Liver (tissue), 9 donors: ENCODE data around the gene SLC9A1. TPM values are rescaled to one million over a fixed set of nuclear protein-coding genes. Genes with fewer than 3 reads are reported as not detected.

Experiments
- DNase-seq: peaks from one replicate; pipeline ENCODE4 v3.0.0-alpha.2; 2017; ENCODE audit warnings: low spot score
- H3K27ac ChIP-seq, 2 donors: one replicate each; pipeline ENCODE4 v1.7.0; 2013; ENCODE audit warnings: inconsistent platforms in 2 of 2, low read length in 2 of 2, control low read depth in 1 of 2, low read depth in 1 of 2, mild to moderate bottlenecking in 1 of 2
- H3K27me3 ChIP-seq, 4 donors: one replicate each; pipeline versions ENCODE4 v1.6.1 to v1.7.0; 2013; ENCODE audit warnings: low read length in 3 of 4, inconsistent platforms in 1 of 4, mild to moderate bottlenecking in 1 of 4, moderate library complexity in 1 of 4; ENCODE audit not compliant: control insufficient read depth in 4 of 4, insufficient read depth in 4 of 4
- H3K36me3 ChIP-seq, 4 donors: one replicate each; pipeline versions ENCODE4 v1.6.1 to v1.7.0; 2013; ENCODE audit warnings: low read length in 3 of 4, mild to moderate bottlenecking in 3 of 4, low read depth in 1 of 4, moderate library complexity in 1 of 4; ENCODE audit not compliant: control insufficient read depth in 4 of 4, insufficient read depth in 3 of 4
- H3K4me1 ChIP-seq, 4 donors: one replicate each; pipeline versions ENCODE4 v1.6.1 to v1.7.0; 2013; ENCODE audit warnings: low read length in 3 of 4, mild to moderate bottlenecking in 3 of 4, moderate library complexity in 1 of 4; ENCODE audit not compliant: control insufficient read depth in 4 of 4, insufficient read depth in 4 of 4
- H3K4me3 ChIP-seq, 3 donors: one replicate each; pipeline versions ENCODE4 v1.6.1 to v1.7.0; 2013; ENCODE audit warnings: low read length in 3 of 3, control low read depth in 1 of 3, low read depth in 1 of 3, mild to moderate bottlenecking in 1 of 3
- H3K9ac ChIP-seq, 2 donors: one replicate each; pipeline ENCODE4 v1.7.0; 2013; ENCODE audit warnings: low read length in 2 of 2, mild to moderate bottlenecking in 2 of 2, moderate library complexity in 2 of 2, control low read depth in 1 of 2, low read depth in 1 of 2
- H3K9me3 ChIP-seq, 4 donors: one replicate each; pipeline versions ENCODE4 v1.6.1 to v1.7.0; 2013; ENCODE audit warnings: low read length in 3 of 4; ENCODE audit not compliant: control insufficient read depth in 4 of 4
- EGR1 ChIP-seq, 2 donors: IDR thresholded peaks; 2 replicates each; pipeline ENCODE4 v1.6.1; 2016 to 2018; ENCODE audit warnings: antibody characterized with exemption in 2 of 2, low read depth in 2 of 2
- FOXA1 ChIP-seq: IDR thresholded peaks from 2 replicates; pipeline ENCODE4 v1.6.1; 2016; ENCODE audit warnings: antibody characterized with exemption
- GABPA ChIP-seq, 2 donors: IDR thresholded peaks in 1 of 2; conservative IDR thresholded peaks in 1 of 2; 2 replicates each; pipeline ENCODE4 v1.6.1; 2016; ENCODE audit warnings: antibody characterized with exemption in 2 of 2, mild to moderate bottlenecking in 1 of 2, moderate library complexity in 1 of 2
- HNF4A ChIP-seq, 2 donors: conservative IDR thresholded peaks; 2 replicates each; pipeline ENCODE4 v1.6.1; 2016; ENCODE audit warnings: antibody characterized with exemption in 2 of 2, mild to moderate bottlenecking in 2 of 2
- JUND ChIP-seq, 2 donors: IDR thresholded peaks; 2 replicates each; pipeline ENCODE4 v1.6.1; 2016; ENCODE audit warnings: antibody characterized with exemption in 2 of 2
- NR2F2 ChIP-seq: IDR thresholded peaks from 2 replicates; pipeline ENCODE4 v1.6.1; 2016; ENCODE audit warnings: antibody characterized with exemption
- RXRA ChIP-seq, 2 donors: IDR thresholded peaks; 2 replicates each; pipeline ENCODE4 v1.6.1; 2017 to 2018; ENCODE audit warnings: antibody characterized with exemption in 2 of 2, mild to moderate bottlenecking in 1 of 2
- TAF1 ChIP-seq: conservative IDR thresholded peaks from 2 replicates; pipeline ENCODE4 v1.6.1; 2016; ENCODE audit warnings: antibody characterized with exemption, mild to moderate bottlenecking
- YY1 ChIP-seq: IDR thresholded peaks from 2 replicates; pipeline ENCODE4 v1.6.1; 2016; ENCODE audit warnings: antibody characterized with exemption, mild to moderate bottlenecking
- WGBS: extraction: QIAGEN DNeasy Blood & Tissue Kit; methylation state at CpG from one replicate; pipeline ENCODE4 v1.1.7; 2013; 5-methylcytosine and 5-hydroxymethylcytosine counted together
- polyA plus RNA-seq, 2 donors: library from polyadenylated mRNA; stranded (reverse) in 1 of 2; unstranded in 1 of 2; fragments of 200-250 nt in 1 of 2; fragments of >200 nt in 1 of 2; fragmentation: Nextera tagmentation in 1 of 2; extraction: Ambion mirVana in 1 of 2; gene quantifications; one replicate each; pipeline versions ENCODE4 v1.2.1 to v1.2.3, GENCODE V29; 2013 to 2015
- total RNA-seq, 2 donors: library from RNA; depleted of rRNA; stranded (reverse); fragments of >200 nt; gene quantifications; one replicate each; pipeline ENCODE4 v1.2.3, GENCODE V29; 2014
- TF ChIP-seq, protein P1 (sequence below): fragments of 150-350 bp; IDR thresholded peaks from 2 replicates; pipeline ENCODE4 v1.5.1; 2017; ENCODE audit warnings: improper control_type of control experiment, low read depth, low read length; ENCODE audit not compliant: missing input control
- TF ChIP-seq, protein P2 (sequence below): IDR thresholded peaks from 2 replicates; pipeline ENCODE4 v1.6.1; 2016; ENCODE audit warnings: antibody characterized with exemption
- TF ChIP-seq, protein P3 (sequence below): IDR thresholded peaks from 2 replicates; pipeline ENCODE4 v1.6.1; 2016; ENCODE audit warnings: antibody characterized with exemption
- TF ChIP-seq, protein P4 (sequence below): IDR thresholded peaks from 2 replicates; pipeline ENCODE4 v1.6.1; 2016; ENCODE audit warnings: antibody characterized with exemption, mild to moderate bottlenecking
- TF ChIP-seq, protein P5 (sequence below): IDR thresholded peaks from 2 replicates; pipeline ENCODE4 v1.6.1; 2016; ENCODE audit warnings: antibody characterized with exemption
- donor health status: healthy.
- donor health status: healthy.
- donor health status: healthy.
- donor health status: healthy.
- donor health status: healthy.

SLC9A1 gene
- total and polyA plus RNA-seq, 4 donors: 1.3 to 3.2 (median 1.5) TPM

DNA sequence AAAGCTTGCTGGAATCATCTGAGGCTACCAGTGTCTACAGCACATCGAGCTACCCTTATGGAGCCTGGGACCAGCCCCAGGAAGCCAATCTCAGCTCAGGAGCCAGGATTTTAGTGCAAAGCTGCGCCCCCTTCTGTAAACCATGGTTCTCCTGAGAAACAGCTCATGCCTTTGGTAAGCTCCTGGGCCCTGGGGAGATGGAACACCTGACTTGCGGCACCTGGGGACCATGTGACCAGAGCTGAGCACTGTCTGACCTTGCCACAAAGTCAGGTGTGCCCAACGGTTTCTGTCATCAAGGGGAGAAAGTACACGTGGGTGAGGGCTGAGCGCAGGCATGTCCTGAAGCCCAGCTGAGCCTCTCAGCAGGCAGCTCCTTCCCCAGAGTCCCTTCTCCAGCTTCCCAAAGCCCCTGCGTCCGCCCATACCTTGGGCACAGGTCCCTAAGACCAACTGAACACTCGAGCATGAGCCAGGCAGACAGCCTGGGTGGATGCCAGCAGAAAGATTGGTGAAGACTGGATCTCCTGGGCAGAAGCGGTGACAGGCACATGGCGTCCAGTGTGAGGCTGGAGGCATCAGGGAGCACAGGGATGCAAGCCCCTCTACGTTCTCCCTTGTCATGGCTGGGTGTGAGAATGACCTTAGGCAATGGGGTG is 84.4 kb downstream of the SLC9A1 start (continued):
- TF ChIP-seq, protein P1, sequence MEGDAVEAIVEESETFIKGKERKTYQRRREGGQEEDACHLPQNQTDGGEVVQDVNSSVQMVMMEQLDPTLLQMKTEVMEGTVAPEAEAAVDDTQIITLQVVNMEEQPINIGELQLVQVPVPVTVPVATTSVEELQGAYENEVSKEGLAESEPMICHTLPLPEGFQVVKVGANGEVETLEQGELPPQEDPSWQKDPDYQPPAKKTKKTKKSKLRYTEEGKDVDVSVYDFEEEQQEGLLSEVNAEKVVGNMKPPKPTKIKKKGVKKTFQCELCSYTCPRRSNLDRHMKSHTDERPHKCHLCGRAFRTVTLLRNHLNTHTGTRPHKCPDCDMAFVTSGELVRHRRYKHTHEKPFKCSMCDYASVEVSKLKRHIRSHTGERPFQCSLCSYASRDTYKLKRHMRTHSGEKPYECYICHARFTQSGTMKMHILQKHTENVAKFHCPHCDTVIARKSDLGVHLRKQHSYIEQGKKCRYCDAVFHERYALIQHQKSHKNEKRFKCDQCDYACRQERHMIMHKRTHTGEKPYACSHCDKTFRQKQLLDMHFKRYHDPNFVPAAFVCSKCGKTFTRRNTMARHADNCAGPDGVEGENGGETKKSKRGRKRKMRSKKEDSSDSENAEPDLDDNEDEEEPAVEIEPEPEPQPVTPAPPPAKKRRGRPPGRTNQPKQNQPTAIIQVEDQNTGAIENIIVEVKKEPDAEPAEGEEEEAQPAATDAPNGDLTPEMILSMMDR: no peak
- no peak for TF ChIP-seq EGR1 (IDR thresholded peaks at IDR 0.05; ENCODE audit: low read depth in 2 of 2)
- TF ChIP-seq, protein P2, sequence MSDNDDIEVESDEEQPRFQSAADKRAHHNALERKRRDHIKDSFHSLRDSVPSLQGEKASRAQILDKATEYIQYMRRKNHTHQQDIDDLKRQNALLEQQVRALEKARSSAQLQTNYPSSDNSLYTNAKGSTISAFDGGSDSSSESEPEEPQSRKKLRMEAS: no peak

DNA sequence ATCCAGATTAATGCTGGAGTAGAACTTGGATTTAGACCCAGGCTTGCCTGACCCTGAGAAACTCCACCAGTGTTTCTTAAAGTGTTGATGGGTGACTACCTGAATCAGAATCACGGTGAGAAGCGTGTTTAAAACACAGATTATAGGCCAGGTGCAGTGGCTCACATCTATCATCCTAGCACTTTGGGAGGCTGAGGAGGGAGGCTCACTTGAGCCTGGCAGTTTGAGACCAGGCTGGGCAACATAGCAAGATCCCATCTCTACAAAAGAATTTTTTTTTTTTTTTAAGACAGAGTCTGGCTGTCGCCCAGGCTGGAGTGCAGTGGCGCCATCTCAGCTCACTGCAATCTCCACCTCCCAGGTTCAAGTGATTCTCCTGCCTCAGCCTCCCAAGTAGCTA is 86.0 kb downstream of the SLC9A1 start:
- Histone ChIP-seq H3K9me3 (no peaks in the 10 kb centered on the region), H3K27me3 (no peaks in the 10 kb centered on the region), H3K4me1 (no peaks in the 10 kb centered on the region), H3K4me3 (no peak overlapping the region), H3K9ac (no peak overlapping the region), H3K27ac (no peak overlapping the region), H3K36me3 (no peaks in the 10 kb centered on the region)
- TF ChIP-seq FOXA1 (no peak), YY1 (no peak), GABPA (IDR thresholded peaks at IDR 0.05 in 1 of 2, conservative IDR thresholded peaks at IDR 0.05 in 1 of 2) (no peak), RXRA (IDR thresholded peaks at IDR 0.05) (no peak), EGR1 (IDR thresholded peaks at IDR 0.05; ENCODE audit: low read depth in 2 of 2) (no peak), JUND (IDR thresholded peaks at IDR 0.05) (no peak)
- TF ChIP-seq, protein P3, sequence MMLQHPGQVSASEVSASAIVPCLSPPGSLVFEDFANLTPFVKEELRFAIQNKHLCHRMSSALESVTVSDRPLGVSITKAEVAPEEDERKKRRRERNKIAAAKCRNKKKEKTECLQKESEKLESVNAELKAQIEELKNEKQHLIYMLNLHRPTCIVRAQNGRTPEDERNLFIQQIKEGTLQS: no peak
- TF ChIP-seq, protein P2: no peak
- TF ChIP-seq, protein P4, sequence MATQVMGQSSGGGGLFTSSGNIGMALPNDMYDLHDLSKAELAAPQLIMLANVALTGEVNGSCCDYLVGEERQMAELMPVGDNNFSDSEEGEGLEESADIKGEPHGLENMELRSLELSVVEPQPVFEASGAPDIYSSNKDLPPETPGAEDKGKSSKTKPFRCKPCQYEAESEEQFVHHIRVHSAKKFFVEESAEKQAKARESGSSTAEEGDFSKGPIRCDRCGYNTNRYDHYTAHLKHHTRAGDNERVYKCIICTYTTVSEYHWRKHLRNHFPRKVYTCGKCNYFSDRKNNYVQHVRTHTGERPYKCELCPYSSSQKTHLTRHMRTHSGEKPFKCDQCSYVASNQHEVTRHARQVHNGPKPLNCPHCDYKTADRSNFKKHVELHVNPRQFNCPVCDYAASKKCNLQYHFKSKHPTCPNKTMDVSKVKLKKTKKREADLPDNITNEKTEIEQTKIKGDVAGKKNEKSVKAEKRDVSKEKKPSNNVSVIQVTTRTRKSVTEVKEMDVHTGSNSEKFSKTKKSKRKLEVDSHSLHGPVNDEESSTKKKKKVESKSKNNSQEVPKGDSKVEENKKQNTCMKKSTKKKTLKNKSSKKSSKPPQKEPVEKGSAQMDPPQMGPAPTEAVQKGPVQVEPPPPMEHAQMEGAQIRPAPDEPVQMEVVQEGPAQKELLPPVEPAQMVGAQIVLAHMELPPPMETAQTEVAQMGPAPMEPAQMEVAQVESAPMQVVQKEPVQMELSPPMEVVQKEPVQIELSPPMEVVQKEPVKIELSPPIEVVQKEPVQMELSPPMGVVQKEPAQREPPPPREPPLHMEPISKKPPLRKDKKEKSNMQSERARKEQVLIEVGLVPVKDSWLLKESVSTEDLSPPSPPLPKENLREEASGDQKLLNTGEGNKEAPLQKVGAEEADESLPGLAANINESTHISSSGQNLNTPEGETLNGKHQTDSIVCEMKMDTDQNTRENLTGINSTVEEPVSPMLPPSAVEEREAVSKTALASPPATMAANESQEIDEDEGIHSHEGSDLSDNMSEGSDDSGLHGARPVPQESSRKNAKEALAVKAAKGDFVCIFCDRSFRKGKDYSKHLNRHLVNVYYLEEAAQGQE: no peak
- DNase-seq: no peak
- WGBS: 93% methylated on average over 4 of the region's 4 CpGs

DNA sequence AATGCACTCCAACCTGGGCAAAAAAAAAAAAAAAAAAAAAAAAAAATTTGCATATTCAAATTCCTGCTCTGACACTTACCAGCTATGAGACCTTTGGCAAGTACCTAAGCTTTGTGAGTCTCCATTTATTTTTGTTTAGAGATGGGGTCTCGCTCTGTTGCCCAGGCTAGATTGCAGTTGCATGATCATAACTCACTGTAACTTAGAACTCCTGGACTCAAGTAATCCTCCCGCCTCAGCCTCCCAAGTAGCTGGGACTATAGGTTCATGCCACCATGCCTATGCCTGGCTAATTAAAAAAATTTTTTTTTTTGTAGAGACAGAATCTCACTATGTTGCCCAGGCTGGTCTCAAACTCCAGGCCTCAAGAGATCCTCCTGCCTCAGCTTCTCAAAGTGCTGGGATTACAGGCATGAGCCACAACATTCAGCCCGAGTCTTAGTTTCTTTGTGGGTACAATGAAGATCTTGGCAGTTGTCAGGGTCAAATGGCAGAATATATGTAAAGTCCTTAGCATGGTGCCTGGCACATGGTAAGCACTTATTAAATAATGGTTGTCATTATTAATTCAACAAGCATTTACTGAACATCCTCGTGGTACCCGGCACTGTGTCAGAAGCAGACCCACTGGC is 88.8 kb downstream of the SLC9A1 start:
- Histone ChIP-seq H3K9ac (no peak overlapping the region), H3K4me3 (no peak overlapping the region), H3K9me3 (no peaks in the 10 kb centered on the region), H3K36me3 (no peaks in the 10 kb centered on the region), H3K27ac (no peak overlapping the region), H3K27me3 (no peaks in the 10 kb centered on the region), H3K4me1 (no peaks in the 10 kb centered on the region)
- DNase-seq: no peak
- TF ChIP-seq NR2F2: no peak
- TF ChIP-seq, protein P4: no peak
- TF ChIP-seq YY1: no peak
- no peak for TF ChIP-seq TAF1
- TF ChIP-seq, protein P2: no peak
- TF ChIP-seq, protein P5, sequence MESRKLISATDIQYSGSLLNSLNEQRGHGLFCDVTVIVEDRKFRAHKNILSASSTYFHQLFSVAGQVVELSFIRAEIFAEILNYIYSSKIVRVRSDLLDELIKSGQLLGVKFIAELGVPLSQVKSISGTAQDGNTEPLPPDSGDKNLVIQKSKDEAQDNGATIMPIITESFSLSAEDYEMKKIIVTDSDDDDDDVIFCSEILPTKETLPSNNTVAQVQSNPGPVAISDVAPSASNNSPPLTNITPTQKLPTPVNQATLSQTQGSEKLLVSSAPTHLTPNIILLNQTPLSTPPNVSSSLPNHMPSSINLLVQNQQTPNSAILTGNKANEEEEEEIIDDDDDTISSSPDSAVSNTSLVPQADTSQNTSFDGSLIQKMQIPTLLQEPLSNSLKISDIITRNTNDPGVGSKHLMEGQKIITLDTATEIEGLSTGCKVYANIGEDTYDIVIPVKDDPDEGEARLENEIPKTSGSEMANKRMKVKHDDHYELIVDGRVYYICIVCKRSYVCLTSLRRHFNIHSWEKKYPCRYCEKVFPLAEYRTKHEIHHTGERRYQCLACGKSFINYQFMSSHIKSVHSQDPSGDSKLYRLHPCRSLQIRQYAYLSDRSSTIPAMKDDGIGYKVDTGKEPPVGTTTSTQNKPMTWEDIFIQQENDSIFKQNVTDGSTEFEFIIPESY: no peak
- TF ChIP-seq RXRA (IDR thresholded peaks at IDR 0.05): no peak
- no peak for TF ChIP-seq HNF4A (conservative IDR thresholded peaks at IDR 0.05)
- 96% methylated on average over 5 of the region's 5 CpGs for WGBS
